GM19023 (cell line): ENCODE results near the gene GRIK1.

ENCODE experiments used
- ATAC-seq: cut with Tn5 transposase; IDR thresholded peaks from one replicate; pipeline ENCODE4 v1.9.1; 2021; ENCODE audit warnings: mild to moderate bottlenecking, moderate library complexity; ENCODE audit not compliant: unreplicated experiment

The GRIK1 gene

DNA sequence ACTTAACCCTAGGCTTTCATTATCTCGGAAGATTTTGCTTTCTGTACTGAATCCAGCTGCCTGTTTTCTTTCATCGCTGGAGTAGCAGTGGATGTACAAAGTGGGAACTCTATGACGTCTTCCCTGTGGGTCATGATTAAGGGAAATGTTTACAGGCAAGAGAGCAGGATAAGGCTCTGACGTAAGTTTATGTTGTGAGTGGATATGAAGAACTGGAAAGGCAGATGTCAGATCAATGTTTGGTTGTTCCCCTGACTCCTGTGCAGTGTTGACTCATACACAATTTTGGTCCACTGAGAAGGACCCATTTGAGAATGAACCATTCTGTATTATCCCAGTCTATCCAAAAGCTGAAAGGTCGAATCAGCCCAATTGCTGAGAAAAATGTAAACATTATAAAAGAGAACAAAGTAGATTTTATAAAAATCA lies 292.4 kb downstream of the GRIK1 start:
- ATAC-seq = no peak

DNA sequence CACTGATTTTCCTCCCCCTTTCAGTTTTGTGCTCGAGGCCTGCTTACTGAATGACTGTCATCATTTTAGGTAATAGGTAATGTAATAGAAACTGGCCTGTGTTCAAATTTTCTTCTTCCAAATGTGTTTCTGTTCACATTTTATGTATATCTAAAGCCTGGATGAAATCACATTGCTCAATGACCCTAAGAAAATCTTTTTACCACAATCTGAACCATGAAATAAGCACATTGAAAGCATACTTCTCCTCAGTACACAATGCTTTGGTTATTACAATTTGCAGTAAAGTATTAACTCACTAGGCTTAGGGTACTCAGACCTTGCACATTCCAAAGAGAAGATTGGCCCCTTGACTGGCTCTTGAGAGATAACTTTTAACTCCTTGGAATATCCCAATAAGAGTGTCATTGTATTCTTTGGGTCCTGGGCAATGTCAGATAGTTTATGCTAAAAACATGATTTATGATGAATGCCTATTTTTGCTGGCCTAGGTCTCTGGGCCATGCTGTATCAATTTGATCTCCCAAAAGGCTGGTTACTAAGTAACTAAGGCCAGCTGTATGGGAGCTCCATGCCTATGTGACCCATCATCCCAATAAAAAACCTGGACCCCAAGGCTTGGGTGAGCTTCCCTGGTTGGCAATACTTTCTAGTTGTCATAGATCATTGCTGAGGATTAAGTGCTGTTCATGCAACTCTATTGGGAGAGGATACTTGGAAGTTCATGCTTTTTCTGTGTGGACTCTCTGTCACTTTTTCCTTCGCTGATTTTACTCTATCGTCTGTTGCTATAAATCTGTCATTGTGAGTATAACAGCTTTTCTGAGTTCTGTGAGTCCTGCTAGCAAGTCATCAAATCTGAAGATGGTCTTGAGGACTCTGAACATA lies 293.9 kb downstream of the GRIK1 start:
- ATAC-seq = no peak

GRCh38 chr21:29643289-29643688 lies 296.5 kb downstream of the GRIK1 start:
- no peak for ATAC-seq

- no peak for ATAC-seq
These were observed 297.1 kb downstream of the GRIK1 start for GRCh38 chr21:29642551-29643245.

GRCh38 chr21:29641635-29642550 lies 297.9 kb downstream of the GRIK1 start:
- ATAC-seq = no peak

DNA sequence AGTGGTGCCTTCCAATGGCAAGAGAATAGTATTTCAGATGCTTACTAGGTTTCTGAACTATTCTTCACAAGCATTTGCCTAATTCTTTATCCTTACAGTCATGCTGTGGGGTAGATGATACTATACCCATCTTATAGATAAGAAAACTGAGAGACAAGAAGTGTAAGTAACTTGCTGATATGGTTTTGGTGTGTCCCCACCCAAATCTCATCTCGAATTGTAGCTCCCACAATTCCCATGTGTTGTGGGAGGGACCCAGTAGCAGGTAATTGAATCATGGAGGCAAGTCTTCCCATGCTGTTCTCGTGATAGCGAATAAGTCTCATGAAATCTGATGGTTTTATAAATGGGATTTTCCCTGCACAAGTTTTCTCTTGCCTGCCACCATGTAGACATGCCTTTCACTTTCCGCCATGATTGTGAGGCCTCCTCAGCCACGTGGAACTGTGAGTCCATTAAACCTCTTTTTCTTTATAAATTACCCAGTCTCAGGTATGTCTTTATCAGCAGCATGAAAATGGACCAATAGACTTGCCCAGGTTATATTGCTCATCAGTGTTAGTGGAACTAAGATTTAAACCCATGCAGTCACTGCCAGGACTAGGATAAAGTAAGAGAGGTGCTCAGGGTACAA lies 298.7 kb downstream of the GRIK1 start:
- no peak for ATAC-seq

DNA sequence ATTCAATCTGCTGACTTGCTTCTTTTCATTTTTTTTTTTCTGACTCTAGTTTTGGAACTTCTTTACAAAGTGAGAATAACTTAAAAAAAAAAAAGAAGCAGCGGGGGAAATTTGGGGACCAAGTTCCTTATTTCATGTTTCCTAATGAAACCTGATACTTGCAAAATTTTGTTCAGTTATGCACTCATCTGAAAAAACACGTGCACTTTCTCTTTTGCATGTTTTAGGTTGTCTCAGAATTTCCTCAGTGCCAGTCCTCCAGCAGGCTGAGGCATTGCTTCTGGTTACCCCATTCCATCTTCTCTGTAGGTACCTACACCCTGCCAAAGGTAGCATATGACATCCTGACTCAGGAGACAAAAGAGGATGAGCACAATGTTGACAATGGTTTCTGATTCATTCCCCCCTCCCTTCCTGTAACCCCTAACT lies 299.7 kb downstream of the GRIK1 start:
- peak; percentile 60 for ATAC-seq

DNA sequence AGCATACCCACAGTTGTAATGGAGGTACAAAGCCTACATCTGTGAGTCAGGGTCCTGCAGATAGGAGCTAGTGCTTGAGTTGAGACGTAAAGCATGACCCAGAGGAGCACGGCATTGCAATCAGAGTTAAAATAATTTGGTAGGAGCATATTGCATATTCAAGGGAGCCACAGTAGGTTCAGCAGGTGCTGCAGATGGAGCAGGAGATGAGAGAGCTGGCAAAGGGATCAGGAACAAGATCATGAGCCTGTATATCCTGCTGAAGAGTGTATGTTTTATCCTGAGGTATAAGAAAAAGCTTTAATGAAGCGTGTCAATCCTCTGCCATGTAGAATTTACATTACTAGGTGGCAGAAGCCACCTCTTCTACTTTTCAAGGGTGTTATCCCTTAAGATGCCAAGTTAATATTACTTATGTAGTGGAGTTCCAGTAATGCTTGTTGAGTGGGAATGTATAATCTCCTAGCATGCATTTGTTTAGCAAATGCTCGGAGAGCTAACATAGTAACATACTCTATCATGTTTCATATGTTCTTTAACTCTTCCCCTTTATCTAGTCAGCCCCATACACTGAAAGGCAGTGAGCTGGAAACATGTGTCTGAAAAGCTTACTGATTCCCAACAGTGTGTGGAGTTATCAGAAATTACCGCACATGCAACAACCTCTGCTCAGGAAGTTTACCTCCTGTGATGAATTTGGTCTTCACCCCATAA lies 300.3 kb downstream of the GRIK1 start:
- peak; percentile 21 for ATAC-seq

GRCh38 chr21:29638761-29639327 lies 301.0 kb downstream of the GRIK1 start:
- no peak for ATAC-seq

DNA sequence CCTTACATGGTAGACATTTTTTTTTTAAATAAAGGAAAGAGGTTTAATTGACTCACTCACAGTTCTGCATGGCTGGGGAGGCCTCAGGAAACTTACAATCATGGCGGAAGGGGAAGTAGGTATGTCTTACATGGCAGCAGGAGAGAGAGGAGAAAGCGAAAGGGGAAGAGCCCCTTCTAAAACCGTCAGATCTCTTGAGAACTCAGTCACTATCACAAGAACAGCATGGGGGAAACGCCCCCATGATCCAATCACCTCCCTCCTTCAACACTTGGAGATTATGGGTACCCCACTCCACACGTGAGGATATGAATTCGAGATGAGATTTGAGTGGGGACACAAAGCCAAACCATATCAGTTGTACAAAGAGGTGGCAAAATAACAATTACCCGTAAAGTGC lies 301.7 kb downstream of the GRIK1 start:
- no peak for ATAC-seq

GRCh38 chr21:29637553-29637952 lies 302.2 kb downstream of the GRIK1 start:
- no peak for ATAC-seq

- ATAC-seq = no peak
These were observed 302.7 kb downstream of the GRIK1 start for GRCh38 chr21:29637134-29637533.

DNA sequence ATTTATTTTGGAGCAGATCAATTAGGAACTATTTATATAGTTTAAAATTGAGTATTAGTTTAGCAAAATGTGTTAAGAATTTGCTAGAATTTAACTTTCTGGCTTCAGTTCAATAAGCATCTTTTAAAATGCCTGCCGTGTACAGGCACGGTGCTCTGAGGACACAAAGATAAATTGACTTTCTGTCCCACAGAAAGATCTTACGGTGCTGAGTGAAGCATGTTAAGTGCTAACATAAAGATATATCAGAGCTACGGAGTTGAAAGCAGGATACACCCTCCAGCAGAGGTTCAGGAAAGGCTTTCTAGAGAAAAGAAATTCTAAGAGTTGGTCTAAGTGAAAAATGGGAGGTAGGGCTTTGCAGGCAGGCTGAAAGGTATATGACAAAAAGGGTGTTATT lies 305.4 kb downstream of the GRIK1 start:
- no peak for ATAC-seq

DNA sequence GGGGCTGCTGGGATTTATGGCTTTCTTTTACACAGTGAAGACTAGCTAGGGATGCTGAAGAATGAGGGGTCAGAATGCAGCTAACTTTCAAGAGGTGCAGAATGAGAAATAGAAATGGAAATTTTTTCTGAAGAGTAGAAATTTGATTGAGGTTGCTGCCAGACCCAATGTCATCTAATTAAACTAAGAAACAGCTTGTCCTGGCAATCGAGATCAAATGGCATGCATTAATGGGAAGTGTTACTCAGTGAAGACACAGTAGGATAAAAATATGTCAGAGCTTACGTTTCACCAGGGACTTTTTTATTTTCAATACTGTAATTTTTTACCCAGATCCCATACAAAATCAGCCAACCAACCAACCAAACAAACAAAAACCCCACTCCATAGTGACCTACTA lies 306.0 kb downstream of the GRIK1 start:
- no peak for ATAC-seq

DNA sequence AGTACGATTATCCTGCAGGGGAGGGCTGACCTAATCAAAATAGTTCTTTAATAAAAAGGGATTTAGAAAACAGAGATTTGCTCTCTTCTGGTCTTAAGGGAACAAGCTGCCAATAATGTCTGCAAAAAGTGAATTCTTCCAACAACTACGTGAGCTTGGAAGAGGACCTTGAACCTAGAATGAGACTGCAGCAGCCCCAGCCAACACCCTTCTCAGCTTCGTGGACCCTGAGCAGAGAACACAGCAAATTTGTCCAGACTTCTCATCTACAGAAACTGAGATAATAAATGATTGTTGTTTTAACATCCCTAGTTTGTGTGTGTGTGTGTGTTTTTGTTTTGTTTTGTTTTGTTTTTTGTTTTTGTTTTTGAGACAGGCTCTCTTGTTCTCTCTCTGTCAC lies 309.4 kb downstream of the GRIK1 start:
- ATAC-seq = no peak

DNA sequence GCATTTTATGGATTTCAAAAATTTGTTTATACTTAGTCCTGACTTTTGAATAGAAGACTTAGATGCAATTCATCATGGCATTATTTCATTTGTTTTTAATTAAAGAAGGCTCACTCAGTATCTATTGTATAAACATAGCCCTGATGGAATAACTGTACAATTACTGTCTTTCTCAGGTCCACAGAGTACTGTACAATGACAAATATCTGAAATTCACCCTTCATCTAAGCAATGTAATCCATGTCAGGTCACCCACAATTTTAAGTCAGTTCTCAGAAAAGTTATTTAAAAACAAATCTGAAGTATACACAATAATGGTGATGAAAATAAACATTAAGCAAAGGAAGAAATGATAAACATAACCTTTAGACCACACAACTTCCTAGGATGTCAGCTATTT lies 311.9 kb downstream of the GRIK1 start:
- no peak for ATAC-seq

- no peak for ATAC-seq
These were observed 312.9 kb downstream of the GRIK1 start for GRCh38 chr21:29626801-29627470.

GRCh38 chr21:29625990-29626389 lies 313.8 kb downstream of the GRIK1 start:
- no peak for ATAC-seq

- ATAC-seq = no peak
These were observed 315.0 kb downstream of the GRIK1 start for GRCh38 chr21:29624776-29625175.
